ENCODE data around the gene NAV2.

NAV2 gene

GRCh38 chr11:19834771-19835170 is 122.1 kb downstream of the NAV2 start:
- Histone ChIP-seq H3K27ac (no peak overlapping the region), H3K27me3 (no peaks in the 10 kb centered on the region), H3K4me1 (ENCODE audit: control insufficient read depth in 1 of 2, insufficient read depth in 1 of 2, low read depth in 1 of 2, low read length in 1 of 2) (no peaks in the 10 kb centered on the region), H3K9me3 (no peaks in the 10 kb centered on the region), H3K36me3 (no peaks in the 10 kb centered on the region), H3K4me3 (ENCODE audit: low read depth in 1 of 2, low read length in 1 of 2) (no peak overlapping the region)
- no peak for TF ChIP-seq CTCF (IDR thresholded peaks at IDR 0.05)

GRCh38 chr11:19836666-19837065 is 124.0 kb downstream of the NAV2 start:
- Histone ChIP-seq H3K9me3 (no peaks in the 10 kb centered on the region), H3K4me1 (ENCODE audit: control insufficient read depth in 1 of 2, insufficient read depth in 1 of 2, low read depth in 1 of 2, low read length in 1 of 2) (no peaks in the 10 kb centered on the region), H3K27me3 (no peaks in the 10 kb centered on the region), H3K4me3 (ENCODE audit: low read depth in 1 of 2, low read length in 1 of 2) (no peak overlapping the region), H3K36me3 (no peaks in the 10 kb centered on the region), H3K27ac (no peak overlapping the region)
- no peak for TF ChIP-seq CTCF (IDR thresholded peaks at IDR 0.05)

- Histone ChIP-seq H3K27me3 (peaks cover 3% of the 10 kb centered on the region), H3K27ac (no peak overlapping the region), H3K36me3 (no peaks in the 10 kb centered on the region), H3K4me3 (ENCODE audit: low read depth in 1 of 2, low read length in 1 of 2) (no peak overlapping the region), H3K9me3 (no peaks in the 10 kb centered on the region), H3K4me1 (ENCODE audit: control insufficient read depth in 1 of 2, insufficient read depth in 1 of 2, low read depth in 1 of 2, low read length in 1 of 2) (no peaks in the 10 kb centered on the region)
- TF ChIP-seq CTCF (IDR thresholded peaks at IDR 0.05) = no peak
Measured at GRCh38 chr11:19838994-19839768, 126.5 kb downstream of the NAV2 start.

GRCh38 chr11:19840961-19841360 is 128.3 kb downstream of the NAV2 start:
- no peak overlapping the region for H3K27ac ChIP-seq
- H3K4me1 ChIP-seq (ENCODE audit: control insufficient read depth in 1 of 2, insufficient read depth in 1 of 2, low read depth in 1 of 2, low read length in 1 of 2) = no peaks in the 10 kb centered on the region
- no peak overlapping the region for H3K4me3 ChIP-seq (ENCODE audit: low read depth in 1 of 2, low read length in 1 of 2)
- peaks cover 5% of the 10 kb centered on the region for H3K27me3 ChIP-seq
- no peaks in the 10 kb centered on the region for H3K36me3 ChIP-seq
- no peaks in the 10 kb centered on the region for H3K9me3 ChIP-seq
- no peak for TF ChIP-seq CTCF (IDR thresholded peaks at IDR 0.05)

GRCh38 chr11:19842505-19842904 is 129.9 kb downstream of the NAV2 start:
- Histone ChIP-seq H3K4me3 (ENCODE audit: low read depth in 1 of 2, low read length in 1 of 2) (no peak overlapping the region), H3K36me3 (no peaks in the 10 kb centered on the region), H3K27me3 (peaks cover 5% of the 10 kb centered on the region), H3K9me3 (no peaks in the 10 kb centered on the region), H3K27ac (no peak overlapping the region), H3K4me1 (ENCODE audit: control insufficient read depth in 1 of 2, insufficient read depth in 1 of 2, low read depth in 1 of 2, low read length in 1 of 2) (no peaks in the 10 kb centered on the region)
- TF ChIP-seq CTCF (IDR thresholded peaks at IDR 0.05) = no peak

All from neutrophil (primary cell).